Sigmoid colon (tissue), 4 donors: ENCODE data around the gene MUC3A.
"Not testable (repeated sequence)": the region's sequence is repeated elsewhere in the genome, so short reads cannot be mapped to it uniquely, and the experiment has no call there.

Source experiments
- POLR2AphosphoS5 ChIP-seq, 4 donors: sonication (generic); formaldehyde crosslinking; IDR thresholded peaks; one replicate each; pipeline ENCODE4 v1.6.1; 2017; ENCODE audit warnings: antibody characterized with exemption in 4 of 4
- TF ChIP-seq, protein P1 (sequence below), 4 experiments: fragments of 450-650 bp in 3 of 4; fragments of 200-600 bp in 1 of 4; IDR thresholded peaks; one replicate each; pipeline ENCODE4 v1.5.1; 2016 to 2019; ENCODE audit warnings: antibody characterized with exemption in 4 of 4, mild to moderate bottlenecking in 3 of 4, moderate library complexity in 2 of 4

DNA sequence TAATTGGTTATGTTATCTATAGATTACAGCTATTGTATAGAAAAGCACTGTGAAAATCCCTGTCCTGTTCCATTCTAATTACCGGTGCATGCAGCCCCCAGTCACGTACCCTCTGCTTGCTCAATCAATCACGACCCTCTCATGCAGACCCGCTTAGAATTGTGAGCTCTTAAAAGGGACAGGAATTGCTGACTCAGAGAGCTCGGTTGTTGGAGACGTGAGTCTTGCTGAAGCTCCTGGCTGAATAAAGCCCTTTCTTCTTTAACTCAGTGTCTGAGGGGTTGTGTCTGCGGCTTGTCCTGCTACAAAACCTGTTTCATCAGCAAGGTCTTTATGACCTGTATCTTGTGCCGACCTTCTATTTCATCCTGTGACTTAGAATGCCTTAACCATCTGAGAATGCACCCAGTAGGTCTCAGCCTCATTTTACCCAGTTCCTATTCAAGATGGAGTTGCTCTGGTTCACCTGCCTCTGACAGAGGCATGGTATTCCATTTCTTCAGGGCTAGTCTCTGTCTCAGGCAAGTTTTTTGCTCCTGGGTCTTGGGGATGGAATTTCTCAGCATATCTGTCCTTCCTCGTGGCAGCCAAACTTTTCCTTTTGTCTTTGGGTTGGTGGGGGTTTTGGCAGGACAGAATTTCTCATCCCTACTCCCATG lies 29.4 kb upstream of the MUC3A start:
- TF ChIP-seq POLR2AphosphoS5 (IDR thresholded peaks at IDR 0.05), result not testable (repeated sequence)
- TF ChIP-seq, protein P1, sequence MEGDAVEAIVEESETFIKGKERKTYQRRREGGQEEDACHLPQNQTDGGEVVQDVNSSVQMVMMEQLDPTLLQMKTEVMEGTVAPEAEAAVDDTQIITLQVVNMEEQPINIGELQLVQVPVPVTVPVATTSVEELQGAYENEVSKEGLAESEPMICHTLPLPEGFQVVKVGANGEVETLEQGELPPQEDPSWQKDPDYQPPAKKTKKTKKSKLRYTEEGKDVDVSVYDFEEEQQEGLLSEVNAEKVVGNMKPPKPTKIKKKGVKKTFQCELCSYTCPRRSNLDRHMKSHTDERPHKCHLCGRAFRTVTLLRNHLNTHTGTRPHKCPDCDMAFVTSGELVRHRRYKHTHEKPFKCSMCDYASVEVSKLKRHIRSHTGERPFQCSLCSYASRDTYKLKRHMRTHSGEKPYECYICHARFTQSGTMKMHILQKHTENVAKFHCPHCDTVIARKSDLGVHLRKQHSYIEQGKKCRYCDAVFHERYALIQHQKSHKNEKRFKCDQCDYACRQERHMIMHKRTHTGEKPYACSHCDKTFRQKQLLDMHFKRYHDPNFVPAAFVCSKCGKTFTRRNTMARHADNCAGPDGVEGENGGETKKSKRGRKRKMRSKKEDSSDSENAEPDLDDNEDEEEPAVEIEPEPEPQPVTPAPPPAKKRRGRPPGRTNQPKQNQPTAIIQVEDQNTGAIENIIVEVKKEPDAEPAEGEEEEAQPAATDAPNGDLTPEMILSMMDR (IDR thresholded peaks at IDR 0.05), result not testable (repeated sequence)
